ENCODE results near the gene STARD9. TPM values are rescaled to one million over a fixed set of nuclear protein-coding genes. Genes with fewer than 3 reads are reported as not detected.

STARD9 gene
- total and polyA plus RNA-seq, 5 donors from 2014 or later, result 0.07 to 9.8 (median 0.16) TPM

DNA sequence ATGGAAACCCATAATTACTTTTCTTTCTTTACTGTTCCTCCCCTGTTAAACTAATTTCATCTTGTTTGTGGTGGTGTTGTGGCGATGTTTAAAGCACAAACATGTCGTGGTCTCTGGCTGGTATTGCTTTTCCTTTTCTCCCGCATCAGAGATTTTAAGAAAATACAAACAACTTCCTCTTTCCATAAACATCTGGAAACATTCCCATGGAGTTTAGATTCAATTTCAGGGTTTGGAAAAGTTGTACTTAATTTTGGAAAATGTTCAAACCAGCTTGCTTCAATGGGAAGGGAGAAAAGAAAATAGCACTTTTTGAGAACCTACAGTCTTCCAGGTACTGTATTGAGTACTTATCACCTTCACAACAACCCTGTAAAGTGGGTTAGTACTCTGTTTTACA is 30.4 kb downstream of the STARD9 start:
- Histone ChIP-seq H3K4me1 (ENCODE audit: control insufficient read depth, insufficient read depth, low read length, poor library complexity, severe bottlenecking) (peaks cover 43% of the 10 kb centered on the region), H3K36me3 (ENCODE audit: control insufficient read depth, insufficient read depth, low read length) (no peaks in the 10 kb centered on the region), H3K27ac (ENCODE audit: insufficient read depth, low read length, poor library complexity, severe bottlenecking) (peak overlapping the region; percentile 15), H3K27me3 (ENCODE audit: control insufficient read depth, insufficient read depth, low read length) (no peaks in the 10 kb centered on the region), H3K4me3 (ENCODE audit: low read depth, low read length) (peak overlapping the region; percentile 28), H3K9me3 (ENCODE audit: control insufficient read depth in 2 of 2, low read length in 2 of 2) (no peaks in the 10 kb centered on the region)
- no peaks in the 10 kb centered on the region for H3K36me3 Mint-ChIP-seq
- ATAC-seq (ENCODE audit: low read depth in 2 of 2) (no peak), DNase-seq (no peak)
- peaks cover 28 to 57% (median 38%) of the 10 kb centered on the region in 4 donors for H3K4me1 Mint-ChIP-seq
- peak overlapping the region; percentile 76 to 92 (median 80) for H3K27ac Mint-ChIP-seq
- H3K27me3 Mint-ChIP-seq, result no peaks in the 10 kb centered on the region
- H3K9me3 Mint-ChIP-seq, result no peaks in the 10 kb centered on the region
- H3K4me3 Mint-ChIP-seq, result peak overlapping the region; percentile 42 to 86 (median 83)

DNA sequence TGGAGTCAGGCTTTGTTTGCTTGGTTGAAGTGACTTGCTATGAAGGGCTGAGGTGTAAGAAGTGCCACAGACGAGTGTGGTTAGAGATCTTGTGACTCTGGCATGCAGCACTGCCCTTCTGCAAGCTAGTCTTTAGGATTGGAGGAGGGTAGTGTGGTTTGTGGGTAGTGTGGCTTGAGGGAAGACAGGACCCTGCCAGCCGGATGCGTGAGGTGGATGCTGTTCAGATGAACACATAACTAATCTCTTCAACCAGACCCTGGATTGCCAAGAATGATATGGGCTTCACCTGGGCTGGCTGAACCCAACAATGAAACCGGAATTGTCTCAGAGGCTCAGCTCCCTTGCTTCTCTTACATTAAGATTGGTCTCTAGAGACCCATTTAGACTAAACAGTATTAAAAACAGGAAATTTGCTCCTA is 32.7 kb downstream of the STARD9 start:
- Mint-ChIP-seq H3K27ac (peak overlapping the region in 2 of 3 donors; percentile 71 to 79), H3K9me3 (no peaks in the 10 kb centered on the region), H3K4me1 (peaks cover 28 to 57% (median 38%) of the 10 kb centered on the region in 4 donors), H3K4me3 (peak overlapping the region; percentile 24 to 64 (median 48)), H3K27me3 (no peaks in the 10 kb centered on the region), H3K36me3 (no peaks in the 10 kb centered on the region)
- Histone ChIP-seq H3K27ac (ENCODE audit: insufficient read depth, low read length, poor library complexity, severe bottlenecking) (no peak overlapping the region), H3K27me3 (ENCODE audit: control insufficient read depth, insufficient read depth, low read length) (no peaks in the 10 kb centered on the region), H3K4me1 (ENCODE audit: control insufficient read depth, insufficient read depth, low read length, poor library complexity, severe bottlenecking) (peaks cover 43% of the 10 kb centered on the region), H3K36me3 (ENCODE audit: control insufficient read depth, insufficient read depth, low read length) (no peaks in the 10 kb centered on the region), H3K9me3 (ENCODE audit: control insufficient read depth in 2 of 2, low read length in 2 of 2) (no peaks in the 10 kb centered on the region), H3K4me3 (ENCODE audit: low read depth, low read length) (peak overlapping the region; percentile 26)
- DNase-seq (peak; percentile 11 to 83 (median 32)), ATAC-seq (ENCODE audit: low read depth in 2 of 2) (peak; percentile 56 to 68)

DNA sequence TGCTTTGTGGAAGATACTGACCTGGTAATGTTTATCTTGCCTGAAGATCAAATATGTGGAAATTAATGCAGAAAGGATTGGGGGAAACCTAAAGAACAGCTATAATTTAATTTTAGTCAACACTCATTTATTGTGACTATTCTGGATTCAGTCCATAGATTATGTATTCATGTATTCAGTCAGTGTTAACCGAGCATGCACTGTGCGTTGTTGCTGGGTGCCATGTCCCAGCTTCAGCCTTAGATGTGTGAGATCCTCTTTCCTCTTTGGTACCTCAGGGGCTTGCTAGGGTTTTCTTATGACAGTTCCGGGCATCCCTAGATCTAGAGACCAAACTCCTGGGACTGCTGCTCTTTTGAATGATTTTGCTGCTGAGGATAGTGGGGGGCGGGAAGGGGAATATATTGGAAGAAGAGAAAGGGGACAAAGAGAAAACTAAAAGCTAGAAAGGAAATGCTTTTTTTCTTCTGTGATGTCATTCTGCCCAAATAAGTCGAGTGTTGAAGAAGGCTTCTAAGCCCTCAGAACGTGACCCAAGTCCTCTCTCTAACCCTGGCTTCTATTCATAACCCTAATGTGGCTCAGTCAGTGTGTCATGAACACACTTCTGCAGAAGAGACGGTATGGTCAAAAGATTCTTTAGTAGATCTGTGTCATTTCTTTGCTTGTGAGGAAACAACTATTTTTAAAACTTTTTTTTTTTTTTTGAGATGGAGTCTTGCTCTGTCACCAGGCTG is 33.5 kb downstream of the STARD9 start:
- Histone ChIP-seq H3K9me3 (ENCODE audit: control insufficient read depth in 2 of 2, low read length in 2 of 2) (no peaks in the 10 kb centered on the region), H3K27me3 (ENCODE audit: control insufficient read depth, insufficient read depth, low read length) (no peaks in the 10 kb centered on the region), H3K4me3 (ENCODE audit: low read depth, low read length) (no peak overlapping the region), H3K4me1 (ENCODE audit: control insufficient read depth, insufficient read depth, low read length, poor library complexity, severe bottlenecking) (peaks cover 43% of the 10 kb centered on the region), H3K27ac (ENCODE audit: insufficient read depth, low read length, poor library complexity, severe bottlenecking) (no peak overlapping the region), H3K36me3 (ENCODE audit: control insufficient read depth, insufficient read depth, low read length) (no peaks in the 10 kb centered on the region)
- peak overlapping the region; percentile 67 to 79 (median 71) for H3K27ac Mint-ChIP-seq
- peaks cover 28 to 50% (median 35%) of the 10 kb centered on the region in 4 donors for H3K4me1 Mint-ChIP-seq
- H3K9me3 Mint-ChIP-seq, result no peaks in the 10 kb centered on the region
- H3K27me3 Mint-ChIP-seq, result no peaks in the 10 kb centered on the region
- H3K36me3 Mint-ChIP-seq, result no peaks in the 10 kb centered on the region
- DNase-seq (peak in 1 of 3 donors; percentile 26), ATAC-seq (ENCODE audit: low read depth in 2 of 2) (no peak)
- peak overlapping the region; percentile 6 to 73 (median 61) for H3K4me3 Mint-ChIP-seq

DNA sequence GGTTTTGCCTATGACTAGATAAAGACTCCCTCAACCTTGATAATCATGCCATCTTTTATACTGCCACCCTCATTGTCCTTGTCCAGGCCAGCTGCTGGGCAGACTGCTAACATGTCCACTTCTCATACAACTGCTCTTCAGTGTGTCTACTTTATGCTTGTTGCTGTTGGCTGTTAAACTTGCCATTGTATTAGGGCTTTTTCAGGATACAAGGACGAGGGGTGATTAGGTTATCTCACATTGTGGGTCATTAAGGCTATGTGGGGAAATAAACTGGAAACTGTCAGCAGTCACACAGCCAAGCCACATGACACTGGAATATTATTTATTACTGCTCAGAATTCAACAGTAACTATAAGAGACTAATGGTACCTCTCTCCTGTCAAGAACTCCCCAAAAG is 36.1 kb downstream of the STARD9 start:
- Histone ChIP-seq H3K27ac (ENCODE audit: insufficient read depth, low read length, poor library complexity, severe bottlenecking) (no peak overlapping the region), H3K36me3 (ENCODE audit: control insufficient read depth, insufficient read depth, low read length) (no peaks in the 10 kb centered on the region), H3K4me1 (ENCODE audit: control insufficient read depth, insufficient read depth, low read length, poor library complexity, severe bottlenecking) (peaks cover 21% of the 10 kb centered on the region), H3K27me3 (ENCODE audit: control insufficient read depth, insufficient read depth, low read length) (no peaks in the 10 kb centered on the region), H3K4me3 (ENCODE audit: low read depth, low read length) (no peak overlapping the region), H3K9me3 (ENCODE audit: control insufficient read depth in 2 of 2, low read length in 2 of 2) (no peaks in the 10 kb centered on the region)
- ATAC-seq (ENCODE audit: low read depth in 2 of 2), result no peak
- peaks cover 16 to 25% (median 20%) of the 10 kb centered on the region in 4 donors for H3K4me1 Mint-ChIP-seq
- no peak overlapping the region for H3K4me3 Mint-ChIP-seq
- DNase-seq, result no peak
- H3K36me3 Mint-ChIP-seq, result no peaks in the 10 kb centered on the region
- no peaks in the 10 kb centered on the region for H3K9me3 Mint-ChIP-seq
- H3K27ac Mint-ChIP-seq, result peak overlapping the region in 1 of 3 donors; percentile 53
- no peaks in the 10 kb centered on the region for H3K27me3 Mint-ChIP-seq

DNA sequence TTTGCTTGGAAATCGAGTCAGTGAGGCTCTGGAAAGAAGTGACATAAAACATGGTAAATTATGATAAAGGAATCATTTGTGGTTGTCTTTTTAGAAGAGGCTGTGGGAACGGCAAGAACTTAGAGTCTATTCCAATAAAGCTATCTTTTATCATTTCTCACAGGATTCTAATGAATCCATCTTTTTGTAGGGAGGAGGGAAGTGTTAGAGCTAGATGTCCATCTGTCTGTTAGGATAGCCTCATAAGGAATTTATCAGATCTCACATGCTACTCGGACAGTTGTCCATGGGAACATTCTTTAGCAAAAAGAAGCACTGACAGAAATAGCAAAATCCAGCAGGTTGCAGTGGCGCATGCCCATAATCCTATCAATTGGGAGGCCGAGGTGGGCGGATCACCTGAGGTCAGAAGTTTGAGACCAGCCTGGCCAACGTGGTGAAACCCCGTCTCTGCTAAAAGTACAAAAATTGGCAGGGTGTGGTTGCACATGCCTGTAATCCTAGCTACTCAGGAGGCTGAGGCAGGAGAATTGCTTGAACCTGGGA is 37.0 kb downstream of the STARD9 start:
- Histone ChIP-seq H3K4me1 (ENCODE audit: control insufficient read depth, insufficient read depth, low read length, poor library complexity, severe bottlenecking) (peaks cover 18% of the 10 kb centered on the region), H3K27me3 (ENCODE audit: control insufficient read depth, insufficient read depth, low read length) (no peaks in the 10 kb centered on the region), H3K4me3 (ENCODE audit: low read depth, low read length) (no peak overlapping the region), H3K9me3 (ENCODE audit: control insufficient read depth in 2 of 2, low read length in 2 of 2) (no peaks in the 10 kb centered on the region), H3K27ac (ENCODE audit: insufficient read depth, low read length, poor library complexity, severe bottlenecking) (no peak overlapping the region), H3K36me3 (ENCODE audit: control insufficient read depth, insufficient read depth, low read length) (no peaks in the 10 kb centered on the region)
- DNase-seq (no peak), ATAC-seq (ENCODE audit: low read depth in 2 of 2) (no peak)
- Mint-ChIP-seq H3K4me1 (peaks cover 16 to 23% (median 19%) of the 10 kb centered on the region in 4 donors), H3K4me3 (no peak overlapping the region), H3K27me3 (no peaks in the 10 kb centered on the region), H3K36me3 (no peaks in the 10 kb centered on the region), H3K27ac (no peak overlapping the region), H3K9me3 (no peaks in the 10 kb centered on the region)

DNA sequence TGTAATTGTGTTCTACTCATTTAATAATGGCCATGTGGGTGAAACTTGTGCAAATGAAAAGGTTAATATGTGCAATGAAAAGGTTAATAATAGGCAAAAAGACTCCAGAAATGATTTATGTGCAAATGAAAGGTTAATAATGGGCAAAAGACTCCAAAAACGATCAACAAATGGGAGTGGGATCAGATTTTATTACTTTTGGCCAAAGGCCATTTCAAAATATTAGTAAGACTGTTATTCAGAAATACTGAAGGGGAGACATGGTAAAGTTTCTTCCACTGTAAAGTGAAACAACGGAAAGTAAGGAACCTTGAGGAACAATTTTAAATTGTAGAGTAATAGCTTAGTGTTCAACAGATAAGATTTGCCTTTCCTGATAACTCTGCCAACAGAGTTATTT is 40.7 kb downstream of the STARD9 start:
- no peak overlapping the region for H3K27ac ChIP-seq (ENCODE audit: insufficient read depth, low read length, poor library complexity, severe bottlenecking)
- no peaks in the 10 kb centered on the region for H3K4me1 ChIP-seq (ENCODE audit: control insufficient read depth, insufficient read depth, low read length, poor library complexity, severe bottlenecking)
- DNase-seq (no peak), ATAC-seq (ENCODE audit: low read depth in 2 of 2) (no peak)
- H3K36me3 ChIP-seq (ENCODE audit: control insufficient read depth, insufficient read depth, low read length), result no peaks in the 10 kb centered on the region
- no peaks in the 10 kb centered on the region for H3K9me3 ChIP-seq (ENCODE audit: control insufficient read depth in 2 of 2, low read length in 2 of 2)
- Mint-ChIP-seq H3K9me3 (no peaks in the 10 kb centered on the region), H3K36me3 (no peaks in the 10 kb centered on the region), H3K27me3 (no peaks in the 10 kb centered on the region), H3K4me1 (peaks cover 0 to 6% (median under 1%) of the 10 kb centered on the region in 4 donors), H3K27ac (no peak overlapping the region), H3K4me3 (no peak overlapping the region)
- H3K4me3 ChIP-seq (ENCODE audit: low read depth, low read length), result no peak overlapping the region
- H3K27me3 ChIP-seq (ENCODE audit: control insufficient read depth, insufficient read depth, low read length), result no peaks in the 10 kb centered on the region

DNA sequence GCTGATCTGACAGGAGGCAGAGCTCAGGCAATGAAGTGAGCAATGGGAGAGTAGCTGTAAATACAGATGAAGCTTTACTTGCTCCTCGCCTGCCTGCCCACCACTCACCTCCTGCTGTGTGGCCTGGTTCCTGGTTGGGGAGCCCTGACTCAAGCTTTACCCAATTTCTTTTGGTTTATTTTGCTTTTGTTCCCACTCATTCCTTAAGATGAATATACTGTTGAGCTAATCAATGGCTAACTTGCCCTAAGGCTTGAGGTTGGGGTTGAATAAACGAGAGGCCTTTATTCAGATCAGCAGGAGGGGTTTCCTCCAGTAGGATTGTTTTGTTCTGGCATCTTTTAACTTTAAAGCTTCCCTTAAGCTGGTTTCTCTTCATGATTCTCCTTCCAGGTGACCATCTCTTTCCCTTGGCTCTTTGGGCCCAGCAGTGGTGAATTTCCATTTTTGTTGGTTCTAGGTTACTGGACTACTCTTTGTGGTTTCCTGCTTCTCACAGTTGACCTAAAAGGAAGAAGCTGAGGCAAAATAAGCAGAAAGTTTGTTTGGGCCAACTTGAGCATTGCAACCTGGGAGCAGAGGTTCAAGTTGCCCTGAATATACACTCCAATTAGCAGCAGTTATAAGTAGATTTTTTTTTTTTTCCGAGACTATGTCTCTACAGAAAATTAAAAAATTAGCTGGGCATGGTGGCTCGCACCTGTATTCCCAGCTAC is 44.4 kb downstream of the STARD9 start:
- Histone ChIP-seq H3K27ac (ENCODE audit: insufficient read depth, low read length, poor library complexity, severe bottlenecking) (no peak overlapping the region), H3K9me3 (ENCODE audit: control insufficient read depth in 2 of 2, low read length in 2 of 2) (no peaks in the 10 kb centered on the region), H3K27me3 (ENCODE audit: control insufficient read depth, insufficient read depth, low read length) (no peaks in the 10 kb centered on the region), H3K4me3 (ENCODE audit: low read depth, low read length) (no peak overlapping the region), H3K4me1 (ENCODE audit: control insufficient read depth, insufficient read depth, low read length, poor library complexity, severe bottlenecking) (no peaks in the 10 kb centered on the region), H3K36me3 (ENCODE audit: control insufficient read depth, insufficient read depth, low read length) (no peaks in the 10 kb centered on the region)
- Mint-ChIP-seq H3K27me3 (no peaks in the 10 kb centered on the region), H3K4me1 (peaks cover 0 to 6% (median 2%) of the 10 kb centered on the region in 4 donors), H3K27ac (peak overlapping the region; percentile 31 to 52 (median 52)), H3K9me3 (no peaks in the 10 kb centered on the region), H3K36me3 (no peaks in the 10 kb centered on the region), H3K4me3 (no peak overlapping the region)
- ATAC-seq (ENCODE audit: low read depth in 2 of 2), result no peak
- DNase-seq, result no peak
